NT2/D1 (cell line): ENCODE data around the gene SLC29A2.
"Not testable (repeated sequence)": the region's sequence is repeated elsewhere in the genome, so short reads cannot be mapped to it uniquely, and the experiment has no call there.

Experiments
- SUZ12 ChIP-seq: IDR thresholded peaks from 2 replicates; pipeline ENCODE4 v1.6.1; 2011; ENCODE audit not compliant: insufficient read length, insufficient read depth; ENCODE audit errors: extremely low read depth
- ZNF274 ChIP-seq: IDR thresholded peaks from 2 replicates; pipeline ENCODE4 v1.6.1; 2011; ENCODE audit warnings: mild to moderate bottlenecking, low read depth, low read length

DNA sequence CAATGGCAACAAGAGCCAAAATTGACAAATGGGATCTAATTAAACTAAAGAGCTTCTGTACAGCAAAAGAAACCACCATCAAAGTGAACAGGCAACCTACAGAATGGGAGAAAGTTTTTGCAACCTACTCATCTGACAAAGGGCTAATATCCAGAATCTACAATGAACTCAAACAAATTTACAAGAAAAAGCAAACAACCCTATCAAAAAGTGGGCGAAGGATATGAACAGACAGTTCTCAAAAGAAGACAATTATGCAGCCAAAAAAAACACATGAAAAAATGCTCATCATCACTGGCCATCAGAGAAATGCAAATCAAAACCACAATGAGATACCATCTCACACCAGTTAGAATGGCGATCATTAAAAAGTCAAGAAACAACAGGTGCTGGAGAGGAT lies 51.3 kb downstream of the SLC29A2 start:
- not testable (repeated sequence) for TF ChIP-seq SUZ12, ZNF274
